GM21576 (cell line): ENCODE measurements around the gene FBXO44.

Source experiments
- ATAC-seq: cut with Tn5 transposase; IDR thresholded peaks from one replicate; pipeline ENCODE4 v1.9.1; 2021; ENCODE audit warnings: mild to moderate bottlenecking, moderate library complexity; ENCODE audit not compliant: unreplicated experiment

Gene FBXO44

GRCh38 chr1:11705596-11705995 lies 50.9 kb downstream of the FBXO44 start:
- ATAC-seq: no peak

- no peak for ATAC-seq
Observed at GRCh38 chr1:11706292-11706691, 51.6 kb downstream of the FBXO44 start.

- ATAC-seq: no peak
Observed at GRCh38 chr1:11707621-11708276, 53.1 kb downstream of the FBXO44 start.

- no peak for ATAC-seq
Observed at GRCh38 chr1:11708554-11709350, 54.1 kb downstream of the FBXO44 start.

- no peak for ATAC-seq
Observed at GRCh38 chr1:11711490-11711889, 56.8 kb downstream of the FBXO44 start.

GRCh38 chr1:11712285-11712684 lies 57.6 kb downstream of the FBXO44 start:
- no peak for ATAC-seq
